Suppressor macrophage (primary cell): ENCODE measurements around the gene THADA.

Experiments
- DNase-seq, 4 experiments: peaks; one replicate each; pipeline ENCODE4 v3.0.0-alpha.2; 2020 to 2022

THADA gene

GRCh38 chr2:43323857-43324256 lies 272.0 kb downstream of the THADA start:
- peak in 2 of 4 experiments; percentile 50 to 59 for DNase-seq

GRCh38 chr2:43321446-43321845 lies 274.4 kb downstream of the THADA start:
- no peak for DNase-seq

GRCh38 chr2:43319541-43319940 lies 276.3 kb downstream of the THADA start:
- DNase-seq, result no peak

GRCh38 chr2:43318791-43319190 lies 277.0 kb downstream of the THADA start:
- DNase-seq, result no peak

GRCh38 chr2:43317680-43318079 lies 278.2 kb downstream of the THADA start:
- no peak for DNase-seq

- no peak for DNase-seq
Measured at GRCh38 chr2:43317194-43317593, 278.6 kb downstream of the THADA start.

- DNase-seq, result no peak
Measured at GRCh38 chr2:43315482-43315881, 280.4 kb downstream of the THADA start.

GRCh38 chr2:43314299-43314927 lies 281.4 kb downstream of the THADA start:
- no peak for DNase-seq

- no peak for DNase-seq
Measured at GRCh38 chr2:43313642-43314017, 282.2 kb downstream of the THADA start.

GRCh38 chr2:43312755-43313641 lies 282.8 kb downstream of the THADA start:
- peak; percentile 17 to 52 (median 48) for DNase-seq

GRCh38 chr2:43311276-43311675 lies 284.6 kb downstream of the THADA start:
- DNase-seq, result no peak

GRCh38 chr2:43309935-43310334 lies 285.9 kb downstream of the THADA start:
- DNase-seq, result no peak

GRCh38 chr2:43307973-43308372 lies 287.9 kb downstream of the THADA start:
- no peak for DNase-seq

- no peak for DNase-seq
Measured at GRCh38 chr2:43307046-43307445, 288.8 kb downstream of the THADA start.

- DNase-seq, result no peak
Measured at GRCh38 chr2:43306197-43306596, 289.6 kb downstream of the THADA start.

GRCh38 chr2:43305517-43305916 lies 290.3 kb downstream of the THADA start:
- DNase-seq, result peak; percentile 90 to 96 (median 94)

- DNase-seq, result peak; percentile 39 to 90 (median 62)
Measured at GRCh38 chr2:43305012-43305411, 290.8 kb downstream of the THADA start.

- no peak for DNase-seq
Measured at GRCh38 chr2:43303889-43304288, 291.9 kb downstream of the THADA start.

- DNase-seq, result peak; percentile 47 to 76 (median 68)
Measured at GRCh38 chr2:43302961-43303494, 292.8 kb downstream of the THADA start.

- no peak for DNase-seq
Measured at GRCh38 chr2:43302182-43302960, 293.5 kb downstream of the THADA start.

GRCh38 chr2:43300781-43301583 lies 294.9 kb downstream of the THADA start:
- no peak for DNase-seq

- DNase-seq, result no peak
Measured at GRCh38 chr2:43300222-43300621, 295.6 kb downstream of the THADA start.
